GM12872 (cell line): ENCODE results near the gene CBFB.

Experiments
- TF ChIP-seq, protein P1 (sequence below): IDR thresholded peaks from 3 replicates; pipeline ENCODE4 v1.5.1; 2011; ENCODE audit warnings: low read depth, mild to moderate bottlenecking, low read length, moderate library complexity; ENCODE audit not compliant: insufficient read depth

Gene CBFB

DNA sequence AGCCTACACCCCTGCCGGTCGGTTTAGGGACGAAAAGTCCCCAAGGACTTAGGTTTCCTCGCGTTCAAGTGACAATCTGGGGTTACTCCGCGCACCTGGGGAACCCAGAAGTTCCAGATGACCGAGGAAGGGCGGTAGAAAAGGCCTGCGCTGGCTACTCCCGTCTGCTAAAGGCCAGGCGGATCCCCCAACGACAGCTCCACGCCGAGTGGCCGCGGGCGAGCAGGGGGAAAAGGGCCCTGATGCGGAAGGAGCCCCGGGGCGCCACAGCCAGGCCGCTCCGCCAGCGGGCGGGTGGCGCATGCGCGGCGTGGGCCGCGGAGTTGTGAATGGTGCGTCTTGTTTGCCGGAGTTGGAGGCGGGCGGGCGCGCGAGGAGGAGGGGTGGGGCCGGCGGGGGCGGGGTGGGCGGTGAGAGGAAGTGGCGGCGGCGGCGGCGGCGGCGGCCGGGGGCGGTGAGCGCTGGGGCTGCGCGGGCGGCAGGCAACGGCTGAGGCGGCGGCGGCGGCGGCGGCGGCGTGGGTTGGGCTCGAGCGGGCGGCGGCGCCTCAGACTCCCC is at the start of gene CBFB:
Gene CBFB, plus strand, starts transcription at position 454 of the 558 bp plus-strand sequence. CDS start 259 bp downstream, outside the sequence.
- TF ChIP-seq, protein P1, sequence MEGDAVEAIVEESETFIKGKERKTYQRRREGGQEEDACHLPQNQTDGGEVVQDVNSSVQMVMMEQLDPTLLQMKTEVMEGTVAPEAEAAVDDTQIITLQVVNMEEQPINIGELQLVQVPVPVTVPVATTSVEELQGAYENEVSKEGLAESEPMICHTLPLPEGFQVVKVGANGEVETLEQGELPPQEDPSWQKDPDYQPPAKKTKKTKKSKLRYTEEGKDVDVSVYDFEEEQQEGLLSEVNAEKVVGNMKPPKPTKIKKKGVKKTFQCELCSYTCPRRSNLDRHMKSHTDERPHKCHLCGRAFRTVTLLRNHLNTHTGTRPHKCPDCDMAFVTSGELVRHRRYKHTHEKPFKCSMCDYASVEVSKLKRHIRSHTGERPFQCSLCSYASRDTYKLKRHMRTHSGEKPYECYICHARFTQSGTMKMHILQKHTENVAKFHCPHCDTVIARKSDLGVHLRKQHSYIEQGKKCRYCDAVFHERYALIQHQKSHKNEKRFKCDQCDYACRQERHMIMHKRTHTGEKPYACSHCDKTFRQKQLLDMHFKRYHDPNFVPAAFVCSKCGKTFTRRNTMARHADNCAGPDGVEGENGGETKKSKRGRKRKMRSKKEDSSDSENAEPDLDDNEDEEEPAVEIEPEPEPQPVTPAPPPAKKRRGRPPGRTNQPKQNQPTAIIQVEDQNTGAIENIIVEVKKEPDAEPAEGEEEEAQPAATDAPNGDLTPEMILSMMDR, result 0 out of 3 replicates have a peak, but pooled peaks have one; percentile 34

DNA sequence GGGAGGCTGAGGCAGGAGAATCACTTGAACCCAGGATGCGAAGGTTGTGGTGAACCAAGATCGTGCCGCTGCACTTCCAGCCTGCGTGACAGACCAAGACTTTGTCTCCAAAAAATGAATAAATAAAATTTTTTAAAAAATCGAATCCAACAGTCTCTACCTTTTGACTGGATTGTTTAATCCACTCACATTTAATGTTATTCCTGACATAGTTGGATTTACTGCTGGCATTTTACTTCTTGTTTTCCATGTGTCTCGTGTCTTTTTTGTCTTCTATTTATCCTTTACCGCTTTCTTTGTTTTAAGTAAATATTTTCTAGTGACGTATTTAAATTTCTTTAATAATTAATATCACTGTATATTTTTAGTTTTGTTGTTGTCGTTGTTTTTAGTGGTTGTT is 45.9 kb upstream of the CBFB start:
- TF ChIP-seq, protein P1, result no peak

DNA sequence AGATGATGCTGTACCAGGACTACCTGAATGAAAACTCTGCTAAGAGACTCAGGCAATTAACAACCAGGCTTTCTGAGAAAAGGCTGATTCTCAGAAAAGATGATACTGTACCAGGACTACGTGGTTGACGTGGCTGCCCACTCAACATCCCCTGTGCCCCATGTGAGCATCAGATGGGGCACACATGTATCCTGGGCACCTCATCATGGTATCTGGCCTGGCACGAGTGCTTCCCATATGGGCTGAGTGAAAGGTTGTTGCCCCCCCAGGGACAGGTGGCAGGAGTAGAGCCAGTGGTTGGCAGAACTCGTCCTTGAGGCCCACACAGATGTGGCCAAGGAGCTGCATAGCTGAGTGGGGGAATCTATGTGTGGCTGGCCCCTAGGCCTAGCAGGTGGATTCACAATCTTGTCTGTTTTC is 44.0 kb upstream of the CBFB start:
- TF ChIP-seq, protein P1, result no peak

DNA sequence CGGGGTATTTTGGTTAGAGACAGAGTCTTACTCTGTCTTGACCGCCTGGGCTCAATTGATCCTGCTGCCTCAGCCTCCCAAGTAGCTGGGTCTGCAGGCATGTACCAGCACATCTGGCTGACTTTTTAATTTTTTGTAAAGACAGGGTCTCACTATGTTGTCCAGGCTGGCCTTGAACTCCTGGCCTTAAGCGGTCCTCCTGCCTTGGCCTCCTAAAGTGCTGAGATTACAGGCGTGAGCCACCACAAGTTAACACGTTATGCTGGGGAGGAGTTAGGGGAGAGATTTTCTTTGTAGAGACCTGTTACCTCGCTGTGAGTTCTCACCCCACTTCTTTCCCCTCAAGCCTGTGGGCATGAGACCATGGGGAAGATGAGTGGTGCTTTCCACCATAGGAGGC is 42.4 kb upstream of the CBFB start:
- TF ChIP-seq, protein P1, result no peak

- TF ChIP-seq, protein P1, result no peak
Measured at GRCh38 chr16:66988197-66988788, 40.7 kb upstream of the CBFB start, which contains the start of gene CES4A. TSS of gene CES4A (plus strand) at chr16:66988589. CDS start at chr16:66988773, 184 bp downstream.

GRCh38 chr16:66991545-66992077 is 37.3 kb upstream of the CBFB start:
- TF ChIP-seq, protein P1, result no peak

DNA sequence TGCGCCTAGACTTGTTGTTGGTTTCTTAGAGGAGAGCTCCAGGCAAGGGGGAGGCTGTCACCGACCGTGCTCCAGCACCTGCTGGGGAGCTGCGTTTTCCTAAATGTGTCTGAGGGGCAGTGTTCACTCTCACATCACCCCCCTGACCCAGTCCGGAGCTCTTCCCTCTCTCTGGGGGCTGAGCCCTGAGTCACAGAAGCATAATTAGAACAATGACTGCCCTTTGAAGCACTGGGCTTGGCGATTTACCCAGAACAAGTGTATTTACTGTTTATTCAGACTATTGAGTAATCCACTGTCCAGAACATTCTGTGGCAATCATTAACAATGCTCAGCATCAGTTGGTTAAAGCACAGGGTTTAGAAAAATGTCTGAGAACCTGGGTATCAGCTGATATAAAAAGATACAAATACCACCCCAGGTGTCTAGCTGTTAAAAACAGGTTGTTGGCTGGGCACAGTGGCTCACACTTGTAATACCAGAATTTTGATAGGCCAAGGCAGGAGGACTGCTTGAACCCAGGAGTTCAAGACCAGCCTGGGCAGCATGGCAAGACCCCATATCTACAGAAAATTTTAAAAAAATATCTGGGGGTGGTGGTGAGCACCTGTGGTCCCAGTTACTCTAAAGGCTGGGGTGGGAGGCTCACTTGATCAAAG is 32.5 kb upstream of the CBFB start:
- TF ChIP-seq, protein P1, result no peak
